Prostate gland (tissue), 2 donors: ENCODE measurements around the gene SP7. TPM values are rescaled to one million over a fixed set of nuclear protein-coding genes. Genes with fewer than 3 reads are reported as not detected.

Experiments used
- DNase-seq: peaks from one replicate; pipeline ENCODE4 v3.0.0-alpha.2; 2019; ENCODE audit warnings: low spot score
- H3K27ac ChIP-seq, 2 donors: fragments of 200-600 bp; sonication (generic); 2 replicates each; pipeline ENCODE4 v1.5.1; 2017 to 2019
- H3K27me3 ChIP-seq: fragments of 200-600 bp; sonication (generic); replicated peaks from 2 replicates; pipeline ENCODE4 v1.5.1; 2019; ENCODE audit not compliant: insufficient read depth
- H3K36me3 ChIP-seq, 2 donors: fragments of 200-600 bp; sonication (generic); 1 replicate in 1 of 2; 2 replicates in 1 of 2; pipeline versions ENCODE4 v1.5.1 to v1.8.1; 2017 to 2019
- H3K4me1 ChIP-seq: fragments of 200-600 bp; sonication (generic); replicated peaks from 2 replicates; pipeline ENCODE4 v1.5.1; 2019
- H3K4me3 ChIP-seq, 2 donors: fragments of 200-600 bp; sonication (generic); 2 replicates each; pipeline ENCODE4 v1.5.1; 2017 to 2019
- H3K9me3 ChIP-seq: fragments of 200-600 bp; sonication (generic); 2 replicates; pipeline ENCODE4 v1.5.1; 2017
- CTCF ChIP-seq, 4 experiments: fragments of 200-600 bp in 2 of 4; fragments of 450-650 bp in 2 of 4; sonication (generic) in 2 of 4; IDR thresholded peaks; 1 replicate in 3 of 4; 2 replicates in 1 of 4; pipeline ENCODE4 v1.5.1; 2016 to 2019; ENCODE audit warnings: antibody characterized with exemption in 4 of 4, mild to moderate bottlenecking in 2 of 4, moderate library complexity in 2 of 4
- POLR2A ChIP-seq: fragments of 450-650 bp; IDR thresholded peaks from one replicate; pipeline ENCODE4 v1.6.1; 2016; ENCODE audit warnings: antibody characterized with exemption, mild to moderate bottlenecking
- POLR2AphosphoS5 ChIP-seq: sonication (generic); formaldehyde crosslinking; IDR thresholded peaks from one replicate; pipeline ENCODE4 v1.6.1; 2017; ENCODE audit warnings: antibody characterized with exemption
- WGBS: methylation state at CpG from one replicate; pipeline ENCODE4 v1.1.5; 2018; 5-methylcytosine and 5-hydroxymethylcytosine counted together
- intact Hi-C: fragments of 100-400 bp; cut with DNase I; formaldehyde crosslinking; loops from one replicate; pipeline ENCODE4 v1.14.2; 2022
- total RNA-seq, 2 donors: library from RNA; depleted of rRNA; stranded (reverse); fragments of >200 nt; gene quantifications; one replicate each; pipeline ENCODE4 v1.1.0, GENCODE V29; 2016

Gene SP7
- total RNA-seq, 2 donors from 2014 or later, result not detected

- peaks cover 4% of the 10 kb centered on the region for H3K27me3 ChIP-seq
- H3K9me3 ChIP-seq, result no peaks in the 10 kb centered on the region
- H3K4me3 ChIP-seq, result no peak overlapping the region
- TF ChIP-seq POLR2A (no peak), CTCF (IDR thresholded peaks at IDR 0.05) (no peak), POLR2AphosphoS5 (no peak)
- H3K36me3 ChIP-seq, result no peaks in the 10 kb centered on the region
- no peaks in the 10 kb centered on the region for H3K4me1 ChIP-seq
- H3K27ac ChIP-seq, result no peak overlapping the region
- DNase-seq, result no peak
- intact Hi-C loops, result no loop called here
- WGBS, result 50% methylated on average over 3 of the region's 3 CpGs
Observed at GRCh38 chr12:53343449-53343848, 7.3 kb upstream of the SP7 start.

- no peak overlapping the region for H3K4me3 ChIP-seq
- TF ChIP-seq POLR2AphosphoS5 (no peak), POLR2A (no peak), CTCF (IDR thresholded peaks at IDR 0.05) (no peak)
- intact Hi-C loops, result no loop called here
- H3K27ac ChIP-seq, result no peak overlapping the region
- peaks cover 10% of the 10 kb centered on the region for H3K27me3 ChIP-seq
- H3K4me1 ChIP-seq, result no peaks in the 10 kb centered on the region
- no peak for DNase-seq
- no peaks in the 10 kb centered on the region for H3K36me3 ChIP-seq
- no peaks in the 10 kb centered on the region for H3K9me3 ChIP-seq
- WGBS, result 86% methylated on average over 9 of the region's 9 CpGs
Observed at GRCh38 chr12:53340398-53340797, 4.2 kb upstream of the SP7 start.

- Histone ChIP-seq H3K27ac (no peak overlapping the region), H3K4me3 (no peak overlapping the region), H3K36me3 (no peaks in the 10 kb centered on the region), H3K9me3 (no peaks in the 10 kb centered on the region), H3K4me1 (no peaks in the 10 kb centered on the region), H3K27me3 (peaks cover 10% of the 10 kb centered on the region)
- no peak for TF ChIP-seq CTCF (IDR thresholded peaks at IDR 0.05)
- TF ChIP-seq POLR2A, result no peak
- no peak for TF ChIP-seq POLR2AphosphoS5
- WGBS, result 27% methylated on average over 6 of the region's 6 CpGs
- intact Hi-C loops, result no loop called here
- DNase-seq, result no peak
Observed at GRCh38 chr12:53338916-53339315, 2.8 kb upstream of the SP7 start.

- 23% methylated on average over 11 of the region's 11 CpGs for WGBS
- H3K36me3 ChIP-seq, result no peaks in the 10 kb centered on the region
Observed at GRCh38 chr12:53338017-53338416, 1.9 kb upstream of the SP7 start.

More at GRCh38 chr12:53338017-53338416, 1.9 kb upstream of the SP7 start:
- Histone ChIP-seq H3K9me3 (no peaks in the 10 kb centered on the region), H3K4me1 (no peaks in the 10 kb centered on the region), H3K27me3 (peaks cover 10% of the 10 kb centered on the region), H3K27ac (no peak overlapping the region), H3K4me3 (no peak overlapping the region)
- TF ChIP-seq POLR2AphosphoS5, result no peak
- TF ChIP-seq POLR2A, result no peak
- no peak for TF ChIP-seq CTCF (IDR thresholded peaks at IDR 0.05)
- intact Hi-C loops, result no loop called here
- no peak for DNase-seq
